Lower leg skin (tissue), 3 donors: ENCODE results near the gene CCDC34.

ENCODE experiments used
- POLR2A ChIP-seq, 2 donors: fragments of 450-650 bp; IDR thresholded peaks; one replicate each; pipeline ENCODE4 v1.6.1; 2016 to 2017; ENCODE audit warnings: antibody characterized with exemption in 2 of 2, mild to moderate bottlenecking in 1 of 2, moderate library complexity in 1 of 2
- TF ChIP-seq, protein P1 (sequence below), 3 donors: fragments of 450-650 bp; IDR thresholded peaks; one replicate each; pipeline ENCODE4 v1.5.1; 2016; ENCODE audit warnings: antibody characterized with exemption in 3 of 3, mild to moderate bottlenecking in 3 of 3, moderate library complexity in 2 of 3

GRCh38 chr11:27357250-27357649 lies 5.8 kb downstream of the CCDC34 start:
- TF ChIP-seq, protein P1, sequence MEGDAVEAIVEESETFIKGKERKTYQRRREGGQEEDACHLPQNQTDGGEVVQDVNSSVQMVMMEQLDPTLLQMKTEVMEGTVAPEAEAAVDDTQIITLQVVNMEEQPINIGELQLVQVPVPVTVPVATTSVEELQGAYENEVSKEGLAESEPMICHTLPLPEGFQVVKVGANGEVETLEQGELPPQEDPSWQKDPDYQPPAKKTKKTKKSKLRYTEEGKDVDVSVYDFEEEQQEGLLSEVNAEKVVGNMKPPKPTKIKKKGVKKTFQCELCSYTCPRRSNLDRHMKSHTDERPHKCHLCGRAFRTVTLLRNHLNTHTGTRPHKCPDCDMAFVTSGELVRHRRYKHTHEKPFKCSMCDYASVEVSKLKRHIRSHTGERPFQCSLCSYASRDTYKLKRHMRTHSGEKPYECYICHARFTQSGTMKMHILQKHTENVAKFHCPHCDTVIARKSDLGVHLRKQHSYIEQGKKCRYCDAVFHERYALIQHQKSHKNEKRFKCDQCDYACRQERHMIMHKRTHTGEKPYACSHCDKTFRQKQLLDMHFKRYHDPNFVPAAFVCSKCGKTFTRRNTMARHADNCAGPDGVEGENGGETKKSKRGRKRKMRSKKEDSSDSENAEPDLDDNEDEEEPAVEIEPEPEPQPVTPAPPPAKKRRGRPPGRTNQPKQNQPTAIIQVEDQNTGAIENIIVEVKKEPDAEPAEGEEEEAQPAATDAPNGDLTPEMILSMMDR (IDR thresholded peaks at IDR 0.05), result no peak
- no peak for TF ChIP-seq POLR2A (IDR thresholded peaks at IDR 0.05)
